H1 (cell line): ENCODE results near the gene IFIT1. TPM values are rescaled to one million over a fixed set of nuclear protein-coding genes. Genes with fewer than 3 reads are reported as not detected.
A peak's percentile ranks its signal among the peaks of the same experiment; 100 is the strongest.

Source experiments
- BRCA1 ChIP-seq: IDR thresholded peaks from 2 replicates; pipeline ENCODE4 v1.6.1; 2012; ENCODE audit warnings: low read depth, low read length, improper control_type of control experiment
- CHD1 ChIP-seq: IDR thresholded peaks from 2 replicates; pipeline ENCODE4 v1.6.1; 2012; ENCODE audit warnings: low read depth, low read length, improper control_type of control experiment
- EP300 ChIP-seq, 2 experiments: IDR thresholded peaks; 1 replicate in 1 of 2; 2 replicates in 1 of 2; pipeline ENCODE4 v1.6.1; 2011 to 2012; ENCODE audit warnings: low read depth in 2 of 2, low read length in 2 of 2, mild to moderate bottlenecking in 2 of 2, borderline replicate concordance in 1 of 2, inconsistent platforms in 1 of 2, moderate library complexity in 1 of 2
- GABPA ChIP-seq: IDR thresholded peaks from 2 replicates; pipeline ENCODE4 v1.6.1; 2011; ENCODE audit warnings: mild to moderate bottlenecking, low read length, moderate library complexity, borderline replicate concordance; ENCODE audit not compliant: insufficient read depth
- polyA plus RNA-seq, 7 experiments: library from polyadenylated mRNA; depleted of rRNA in 3 of 7; stranded (reverse) in 5 of 7; unstranded in 2 of 7; fragments of >200 nt in 5 of 7; fragments of 200-250 nt in 2 of 7; gene quantifications; 1 replicate in 5 of 7; 2 replicates in 1 of 7; 4 replicates in 1 of 7; pipeline versions ENCODE4 v1.2.1 to v1.2.3, GENCODE V29; 2011 to 2013; ENCODE audit warnings: missing spikeins in 2 of 7, mixed read lengths in 2 of 7
- total RNA-seq: library from RNA; stranded (reverse); fragmentation: NEBNext Ultra II Directional; extraction: Animal tissue kit (Norgen Biotek cat#: 25700); gene quantifications from 2 replicates; pipeline ENCODE4 v1.2.1, GENCODE V29; 2021
- TF ChIP-seq, protein P1 (sequence below): fragments of 300-600 bp; sonication (generic); IDR thresholded peaks from 2 replicates; pipeline ENCODE4 v1.7.1; 2012; ENCODE audit warnings: low read length, moderate library complexity, mild to moderate bottlenecking, inconsistent platforms; ENCODE audit not compliant: insufficient replicate concordance
- TF ChIP-seq, protein P2 (sequence below): IDR thresholded peaks from 2 replicates; pipeline ENCODE4 v1.6.1; 2011; ENCODE audit warnings: low read length, improper control_type of control experiment
- TF ChIP-seq, protein P3 (sequence below): IDR thresholded peaks from 2 replicates; pipeline ENCODE4 v1.6.1; 2012; ENCODE audit warnings: inconsistent platforms

IFIT1 gene
- total and polyA plus RNA-seq, 2 of the 8 experiments (the other 6 are each of a cell fraction or from before 2014, with no cell fraction given) = 0.94 to 1.5 TPM

DNA sequence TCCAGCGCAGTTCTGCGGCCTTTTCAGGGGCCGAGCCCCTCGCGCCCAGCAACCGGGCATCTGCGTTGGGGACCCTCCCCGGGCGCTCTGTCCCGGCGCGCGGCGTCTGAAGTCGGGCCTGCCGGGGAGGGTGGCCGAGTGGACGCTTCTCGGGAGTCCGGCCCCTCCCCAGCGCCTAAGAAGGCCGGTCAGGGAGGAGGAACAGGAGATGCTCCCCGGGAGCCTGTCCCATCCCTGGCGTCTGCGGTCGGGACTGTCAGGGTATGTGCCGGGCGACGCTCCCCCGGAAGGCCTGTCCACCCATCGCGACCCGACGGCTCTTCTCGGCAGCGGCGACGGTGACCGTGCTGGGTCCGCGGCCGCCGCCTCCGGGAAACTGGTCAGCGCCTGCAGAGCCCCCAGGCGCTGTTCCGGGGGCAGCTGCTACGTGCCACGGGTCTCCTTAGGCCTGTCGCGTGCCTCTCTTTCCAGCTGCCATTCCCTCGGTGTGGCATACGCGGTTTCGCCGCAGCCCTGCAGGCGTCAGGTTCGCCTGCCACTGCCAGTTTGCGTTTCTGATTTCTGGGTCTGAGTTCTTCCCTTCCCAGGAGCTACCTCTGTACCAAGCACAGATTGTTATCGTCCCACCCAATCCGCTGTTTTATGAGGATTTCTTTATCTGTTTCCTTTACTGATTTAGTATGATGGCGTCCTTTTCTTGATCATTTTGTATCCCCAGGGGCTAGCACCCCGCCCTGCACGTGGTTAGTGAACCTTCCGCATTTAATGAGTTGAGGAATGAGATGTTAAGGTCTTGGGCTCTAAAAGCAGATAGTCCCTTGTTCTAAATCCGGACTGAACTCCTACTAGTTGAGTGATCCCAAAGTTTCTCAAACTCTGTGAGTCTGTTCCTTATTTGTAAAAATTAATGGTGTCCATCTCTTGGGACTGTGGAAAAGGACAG is 22.7 kb downstream of the IFIT1 start (continued):
- TF ChIP-seq, protein P1, sequence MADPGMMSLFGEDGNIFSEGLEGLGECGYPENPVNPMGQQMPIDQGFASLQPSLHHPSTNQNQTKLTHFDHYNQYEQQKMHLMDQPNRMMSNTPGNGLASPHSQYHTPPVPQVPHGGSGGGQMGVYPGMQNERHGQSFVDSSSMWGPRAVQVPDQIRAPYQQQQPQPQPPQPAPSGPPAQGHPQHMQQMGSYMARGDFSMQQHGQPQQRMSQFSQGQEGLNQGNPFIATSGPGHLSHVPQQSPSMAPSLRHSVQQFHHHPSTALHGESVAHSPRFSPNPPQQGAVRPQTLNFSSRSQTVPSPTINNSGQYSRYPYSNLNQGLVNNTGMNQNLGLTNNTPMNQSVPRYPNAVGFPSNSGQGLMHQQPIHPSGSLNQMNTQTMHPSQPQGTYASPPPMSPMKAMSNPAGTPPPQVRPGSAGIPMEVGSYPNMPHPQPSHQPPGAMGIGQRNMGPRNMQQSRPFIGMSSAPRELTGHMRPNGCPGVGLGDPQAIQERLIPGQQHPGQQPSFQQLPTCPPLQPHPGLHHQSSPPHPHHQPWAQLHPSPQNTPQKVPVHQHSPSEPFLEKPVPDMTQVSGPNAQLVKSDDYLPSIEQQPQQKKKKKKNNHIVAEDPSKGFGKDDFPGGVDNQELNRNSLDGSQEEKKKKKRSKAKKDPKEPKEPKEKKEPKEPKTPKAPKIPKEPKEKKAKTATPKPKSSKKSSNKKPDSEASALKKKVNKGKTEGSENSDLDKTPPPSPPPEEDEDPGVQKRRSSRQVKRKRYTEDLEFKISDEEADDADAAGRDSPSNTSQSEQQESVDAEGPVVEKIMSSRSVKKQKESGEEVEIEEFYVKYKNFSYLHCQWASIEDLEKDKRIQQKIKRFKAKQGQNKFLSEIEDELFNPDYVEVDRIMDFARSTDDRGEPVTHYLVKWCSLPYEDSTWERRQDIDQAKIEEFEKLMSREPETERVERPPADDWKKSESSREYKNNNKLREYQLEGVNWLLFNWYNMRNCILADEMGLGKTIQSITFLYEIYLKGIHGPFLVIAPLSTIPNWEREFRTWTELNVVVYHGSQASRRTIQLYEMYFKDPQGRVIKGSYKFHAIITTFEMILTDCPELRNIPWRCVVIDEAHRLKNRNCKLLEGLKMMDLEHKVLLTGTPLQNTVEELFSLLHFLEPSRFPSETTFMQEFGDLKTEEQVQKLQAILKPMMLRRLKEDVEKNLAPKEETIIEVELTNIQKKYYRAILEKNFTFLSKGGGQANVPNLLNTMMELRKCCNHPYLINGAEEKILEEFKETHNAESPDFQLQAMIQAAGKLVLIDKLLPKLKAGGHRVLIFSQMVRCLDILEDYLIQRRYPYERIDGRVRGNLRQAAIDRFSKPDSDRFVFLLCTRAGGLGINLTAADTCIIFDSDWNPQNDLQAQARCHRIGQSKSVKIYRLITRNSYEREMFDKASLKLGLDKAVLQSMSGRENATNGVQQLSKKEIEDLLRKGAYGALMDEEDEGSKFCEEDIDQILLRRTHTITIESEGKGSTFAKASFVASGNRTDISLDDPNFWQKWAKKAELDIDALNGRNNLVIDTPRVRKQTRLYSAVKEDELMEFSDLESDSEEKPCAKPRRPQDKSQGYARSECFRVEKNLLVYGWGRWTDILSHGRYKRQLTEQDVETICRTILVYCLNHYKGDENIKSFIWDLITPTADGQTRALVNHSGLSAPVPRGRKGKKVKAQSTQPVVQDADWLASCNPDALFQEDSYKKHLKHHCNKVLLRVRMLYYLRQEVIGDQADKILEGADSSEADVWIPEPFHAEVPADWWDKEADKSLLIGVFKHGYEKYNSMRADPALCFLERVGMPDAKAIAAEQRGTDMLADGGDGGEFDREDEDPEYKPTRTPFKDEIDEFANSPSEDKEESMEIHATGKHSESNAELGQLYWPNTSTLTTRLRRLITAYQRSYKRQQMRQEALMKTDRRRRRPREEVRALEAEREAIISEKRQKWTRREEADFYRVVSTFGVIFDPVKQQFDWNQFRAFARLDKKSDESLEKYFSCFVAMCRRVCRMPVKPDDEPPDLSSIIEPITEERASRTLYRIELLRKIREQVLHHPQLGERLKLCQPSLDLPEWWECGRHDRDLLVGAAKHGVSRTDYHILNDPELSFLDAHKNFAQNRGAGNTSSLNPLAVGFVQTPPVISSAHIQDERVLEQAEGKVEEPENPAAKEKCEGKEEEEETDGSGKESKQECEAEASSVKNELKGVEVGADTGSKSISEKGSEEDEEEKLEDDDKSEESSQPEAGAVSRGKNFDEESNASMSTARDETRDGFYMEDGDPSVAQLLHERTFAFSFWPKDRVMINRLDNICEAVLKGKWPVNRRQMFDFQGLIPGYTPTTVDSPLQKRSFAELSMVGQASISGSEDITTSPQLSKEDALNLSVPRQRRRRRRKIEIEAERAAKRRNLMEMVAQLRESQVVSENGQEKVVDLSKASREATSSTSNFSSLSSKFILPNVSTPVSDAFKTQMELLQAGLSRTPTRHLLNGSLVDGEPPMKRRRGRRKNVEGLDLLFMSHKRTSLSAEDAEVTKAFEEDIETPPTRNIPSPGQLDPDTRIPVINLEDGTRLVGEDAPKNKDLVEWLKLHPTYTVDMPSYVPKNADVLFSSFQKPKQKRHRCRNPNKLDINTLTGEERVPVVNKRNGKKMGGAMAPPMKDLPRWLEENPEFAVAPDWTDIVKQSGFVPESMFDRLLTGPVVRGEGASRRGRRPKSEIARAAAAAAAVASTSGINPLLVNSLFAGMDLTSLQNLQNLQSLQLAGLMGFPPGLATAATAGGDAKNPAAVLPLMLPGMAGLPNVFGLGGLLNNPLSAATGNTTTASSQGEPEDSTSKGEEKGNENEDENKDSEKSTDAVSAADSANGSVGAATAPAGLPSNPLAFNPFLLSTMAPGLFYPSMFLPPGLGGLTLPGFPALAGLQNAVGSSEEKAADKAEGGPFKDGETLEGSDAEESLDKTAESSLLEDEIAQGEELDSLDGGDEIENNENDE = no peak
- TF ChIP-seq, protein P2, sequence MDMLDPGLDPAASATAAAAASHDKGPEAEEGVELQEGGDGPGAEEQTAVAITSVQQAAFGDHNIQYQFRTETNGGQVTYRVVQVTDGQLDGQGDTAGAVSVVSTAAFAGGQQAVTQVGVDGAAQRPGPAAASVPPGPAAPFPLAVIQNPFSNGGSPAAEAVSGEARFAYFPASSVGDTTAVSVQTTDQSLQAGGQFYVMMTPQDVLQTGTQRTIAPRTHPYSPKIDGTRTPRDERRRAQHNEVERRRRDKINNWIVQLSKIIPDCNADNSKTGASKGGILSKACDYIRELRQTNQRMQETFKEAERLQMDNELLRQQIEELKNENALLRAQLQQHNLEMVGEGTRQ = no peak
- TF ChIP-seq EP300 (IDR thresholded peaks at IDR 0.05; ENCODE audit: borderline replicate concordance in 1 of 2, low read depth in 2 of 2, low read length in 2 of 2) = no peak
- no peak for TF ChIP-seq GABPA
- TF ChIP-seq, protein P3, sequence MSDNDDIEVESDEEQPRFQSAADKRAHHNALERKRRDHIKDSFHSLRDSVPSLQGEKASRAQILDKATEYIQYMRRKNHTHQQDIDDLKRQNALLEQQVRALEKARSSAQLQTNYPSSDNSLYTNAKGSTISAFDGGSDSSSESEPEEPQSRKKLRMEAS = peak; percentile 78
- no peak for TF ChIP-seq CHD1
- TF ChIP-seq BRCA1 = no peak
